CD4-positive, alpha-beta T cell (primary cell): ENCODE results near the gene NEK4. TPM values are rescaled to one million over a fixed set of nuclear protein-coding genes. Genes with fewer than 3 reads are reported as not detected.

ENCODE experiments used
- ATAC-seq: fragments of 200-7000 bp; cut with Tn5 transposase; one replicate; pipeline ENCODE4 v1.10.0; 2022; ENCODE audit warnings: mild to moderate bottlenecking; ENCODE audit not compliant: poor library complexity
- CTCF ChIA-PET: fragments of 350-600 bp; sonication (Branson Sonifier 250); formaldehyde crosslinking; loops from one replicate; lab custom pipeline; 2021; ENCODE audit warnings: antibody characterized with exemption, inconsistent platforms; lab: Charles Lee
- POLR2A ChIA-PET: fragments of 350-600 bp; sonication (Branson Sonifier 250); formaldehyde crosslinking; loops from one replicate; lab custom pipeline; 2021; ENCODE audit warnings: antibody characterized with exemption, inconsistent platforms; lab: Charles Lee
- DNase-seq, 14 experiments: peaks; one replicate each; pipeline ENCODE4 v3.0.0-alpha.2; 2013 to 2020; ENCODE audit warnings: mixed read lengths in 2 of 14
- H3K27ac ChIP-seq, 2 donors: one replicate each; pipeline versions ENCODE4 v1.5.1 to v1.7.0; 2013; ENCODE audit warnings: low read length in 2 of 2, low read depth in 1 of 2, mild to moderate bottlenecking in 1 of 2
- H3K27me3 ChIP-seq, 2 experiments: 1 replicate in 1 of 2; 2 replicates in 1 of 2; pipeline versions ENCODE4 v1.6.1 to v1.7.0; 2013; ENCODE audit warnings: low read length in 2 of 2, control low read depth in 1 of 2, mild to moderate bottlenecking in 1 of 2, moderate library complexity in 1 of 2; ENCODE audit not compliant: insufficient read depth in 2 of 2, control insufficient read depth in 1 of 2
- H3K36me3 ChIP-seq: one replicate; pipeline ENCODE4 v1.6.1; 2013; ENCODE audit warnings: low read length, control low read depth; ENCODE audit not compliant: insufficient read depth
- H3K4me1 ChIP-seq: one replicate; pipeline ENCODE4 v1.6.1; 2013; ENCODE audit warnings: low read length, control low read depth; ENCODE audit not compliant: insufficient read depth
- H3K4me3 ChIP-seq: one replicate; pipeline ENCODE4 v1.5.1; 2013; ENCODE audit warnings: mild to moderate bottlenecking, low read length, moderate library complexity
- H3K9me3 ChIP-seq, 2 experiments: 1 replicate in 1 of 2; 2 replicates in 1 of 2; pipeline versions ENCODE4 v1.6.1 to v1.7.0; 2013; ENCODE audit warnings: low read length in 2 of 2, mild to moderate bottlenecking in 2 of 2, control low read depth in 1 of 2, moderate library complexity in 1 of 2; ENCODE audit not compliant: control insufficient read depth in 1 of 2, insufficient read depth in 1 of 2
- H3K27ac Mint-ChIP-seq: one replicate; pipeline ENCODE4 v1.8.0; 2020; ENCODE audit warnings: mixed read lengths
- H3K27me3 Mint-ChIP-seq: one replicate; pipeline ENCODE4 v1.8.0; 2021; ENCODE audit warnings: mixed read lengths
- H3K36me3 Mint-ChIP-seq: one replicate; pipeline ENCODE4 v1.8.0; 2021; ENCODE audit warnings: low read depth, mixed read lengths
- H3K4me1 Mint-ChIP-seq: one replicate; pipeline ENCODE4 v1.8.0; 2021; ENCODE audit warnings: low read depth, mixed read lengths
- H3K4me3 Mint-ChIP-seq: one replicate; pipeline ENCODE4 v1.8.0; 2020; ENCODE audit warnings: mild to moderate bottlenecking, mixed read lengths
- H3K9me3 Mint-ChIP-seq: one replicate; pipeline ENCODE4 v1.8.0; 2020; ENCODE audit warnings: mixed read lengths
- intact Hi-C, 2 experiments: fragments of 100-400 bp; cut with DNase I in 1 of 2; cut with micrococcal nuclease in 1 of 2; formaldehyde crosslinking; loops; one replicate each; pipeline versions ENCODE4 v1.15.1 to v1.9.0; 2023 to 2025; cut with DNase I, micrococcal nuclease
- total RNA-seq, 174 experiments: library from RNA in 2 of 174; stranded (reverse) in 2 of 174; gene quantifications; one replicate each; pipeline ENCODE4 v1.2.3 and lab custom pipeline; 2021 to 2026
- TF ChIP-seq, protein P1 (sequence below): fragments of 200-600 bp; IDR thresholded peaks from one replicate; pipeline ENCODE4 v1.8.0; 2022; ENCODE audit warnings: antibody characterized with exemption, mild to moderate bottlenecking

Gene NEK4
- total RNA-seq, 2 experiments from 2014 or later = 6.1 to 6.9 TPM

DNA sequence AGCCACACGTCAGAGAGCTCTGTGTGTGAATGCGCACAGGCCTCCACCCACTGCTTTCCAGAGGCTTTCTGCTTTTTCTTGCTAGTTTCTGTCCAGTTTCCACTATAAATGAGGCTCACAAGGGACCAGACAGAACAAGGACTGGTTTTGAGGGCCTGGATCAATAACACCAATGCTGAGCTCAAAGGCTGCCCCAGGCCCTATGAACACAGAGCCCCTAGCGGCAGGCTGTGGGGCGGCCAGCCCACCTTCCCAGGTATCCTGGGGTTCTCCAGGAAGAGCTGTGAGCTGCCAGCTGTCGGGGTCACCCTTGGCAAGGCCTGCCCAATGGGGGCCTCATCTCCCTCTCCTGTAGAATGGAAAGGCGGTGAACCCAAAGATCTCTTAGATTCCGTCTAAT lies 21.7 kb upstream of the NEK4 start:
- H3K36me3 Mint-ChIP-seq = no peaks in the 10 kb centered on the region
- H3K27me3 Mint-ChIP-seq = no peaks in the 10 kb centered on the region
- ChIA-PET POLR2A (no interaction called here), CTCF (no interaction called here)
- H3K27ac ChIP-seq = no peak overlapping the region
- no peaks in the 10 kb centered on the region for H3K27me3 ChIP-seq
- TF ChIP-seq, protein P1, sequence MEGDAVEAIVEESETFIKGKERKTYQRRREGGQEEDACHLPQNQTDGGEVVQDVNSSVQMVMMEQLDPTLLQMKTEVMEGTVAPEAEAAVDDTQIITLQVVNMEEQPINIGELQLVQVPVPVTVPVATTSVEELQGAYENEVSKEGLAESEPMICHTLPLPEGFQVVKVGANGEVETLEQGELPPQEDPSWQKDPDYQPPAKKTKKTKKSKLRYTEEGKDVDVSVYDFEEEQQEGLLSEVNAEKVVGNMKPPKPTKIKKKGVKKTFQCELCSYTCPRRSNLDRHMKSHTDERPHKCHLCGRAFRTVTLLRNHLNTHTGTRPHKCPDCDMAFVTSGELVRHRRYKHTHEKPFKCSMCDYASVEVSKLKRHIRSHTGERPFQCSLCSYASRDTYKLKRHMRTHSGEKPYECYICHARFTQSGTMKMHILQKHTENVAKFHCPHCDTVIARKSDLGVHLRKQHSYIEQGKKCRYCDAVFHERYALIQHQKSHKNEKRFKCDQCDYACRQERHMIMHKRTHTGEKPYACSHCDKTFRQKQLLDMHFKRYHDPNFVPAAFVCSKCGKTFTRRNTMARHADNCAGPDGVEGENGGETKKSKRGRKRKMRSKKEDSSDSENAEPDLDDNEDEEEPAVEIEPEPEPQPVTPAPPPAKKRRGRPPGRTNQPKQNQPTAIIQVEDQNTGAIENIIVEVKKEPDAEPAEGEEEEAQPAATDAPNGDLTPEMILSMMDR = no peak
- no peaks in the 10 kb centered on the region for H3K9me3 Mint-ChIP-seq
- no peak for ATAC-seq
- no peaks in the 10 kb centered on the region for H3K4me1 ChIP-seq
- no peaks in the 10 kb centered on the region for H3K4me1 Mint-ChIP-seq
- H3K36me3 ChIP-seq = no peaks in the 10 kb centered on the region
- intact Hi-C loops = no loop called here
- H3K9me3 ChIP-seq = no peaks in the 10 kb centered on the region
- no peak overlapping the region for H3K27ac Mint-ChIP-seq
- H3K4me3 Mint-ChIP-seq = no peak overlapping the region
- H3K4me3 ChIP-seq = no peak overlapping the region
- DNase-seq = no peak

DNA sequence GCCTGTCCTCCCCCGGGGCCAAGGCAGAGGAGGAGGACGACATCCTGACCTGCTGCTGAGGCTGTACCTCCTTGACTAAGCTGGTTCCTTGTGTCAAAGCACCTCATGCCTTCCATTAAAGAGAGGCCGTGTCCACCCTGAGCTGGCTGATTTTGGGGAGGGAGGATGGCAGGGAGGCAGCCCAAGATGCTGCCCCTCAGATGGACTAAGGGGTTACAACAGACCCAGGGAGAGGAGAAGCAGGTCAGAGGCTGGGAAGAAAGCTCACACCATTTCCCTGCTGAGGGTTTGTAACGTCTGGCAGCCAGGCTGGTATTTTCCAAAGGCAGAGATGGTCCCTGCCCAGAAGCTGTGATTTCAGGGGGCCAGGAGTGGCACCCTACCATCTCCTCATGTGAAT lies 21.2 kb upstream of the NEK4 start:
- H3K4me1 Mint-ChIP-seq = no peaks in the 10 kb centered on the region
- H3K4me3 ChIP-seq = no peak overlapping the region
- H3K9me3 Mint-ChIP-seq = no peaks in the 10 kb centered on the region
- TF ChIP-seq, protein P1 = no peak
- H3K27me3 ChIP-seq = no peaks in the 10 kb centered on the region
- no peak overlapping the region for H3K4me3 Mint-ChIP-seq
- H3K27ac Mint-ChIP-seq = no peak overlapping the region
- no peaks in the 10 kb centered on the region for H3K36me3 ChIP-seq
- ATAC-seq = no peak
- no peaks in the 10 kb centered on the region for H3K27me3 Mint-ChIP-seq
- H3K27ac ChIP-seq = no peak overlapping the region
- no peaks in the 10 kb centered on the region for H3K4me1 ChIP-seq
- CTCF ChIA-PET = no interaction called here
- DNase-seq = no peak
- POLR2A ChIA-PET = no interaction called here
- H3K36me3 Mint-ChIP-seq = no peaks in the 10 kb centered on the region
- no peaks in the 10 kb centered on the region for H3K9me3 ChIP-seq
- intact Hi-C loops = no loop called here

DNA sequence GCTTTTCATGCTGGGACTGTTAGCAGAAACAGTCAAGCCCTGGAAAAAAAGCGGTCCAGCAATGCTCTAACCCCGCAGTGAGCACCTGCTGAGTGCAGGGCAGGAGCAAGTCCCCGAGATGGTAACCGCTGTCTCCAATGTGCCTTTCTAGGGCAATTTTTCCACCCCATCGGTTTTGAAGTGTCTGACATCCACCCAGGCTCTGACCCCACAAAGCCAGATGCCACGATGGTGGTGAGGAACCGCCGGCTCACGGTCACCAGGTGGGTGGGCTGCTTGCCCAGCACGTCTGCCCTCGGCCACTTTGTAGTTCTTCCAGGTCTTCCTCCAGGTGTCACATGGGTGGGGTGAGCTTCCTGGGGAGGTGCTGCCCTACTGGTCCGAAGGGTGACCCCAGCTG lies 20.6 kb upstream of the NEK4 start:
- Mint-ChIP-seq H3K9me3 (no peaks in the 10 kb centered on the region), H3K4me1 (no peaks in the 10 kb centered on the region), H3K36me3 (no peaks in the 10 kb centered on the region), H3K27me3 (no peaks in the 10 kb centered on the region), H3K27ac (no peak overlapping the region), H3K4me3 (no peak overlapping the region)
- Histone ChIP-seq H3K4me3 (no peak overlapping the region), H3K27me3 (no peaks in the 10 kb centered on the region), H3K4me1 (no peaks in the 10 kb centered on the region), H3K36me3 (no peaks in the 10 kb centered on the region), H3K9me3 (no peaks in the 10 kb centered on the region), H3K27ac (no peak overlapping the region)
- ATAC-seq (no peak), DNase-seq (no peak)
- TF ChIP-seq, protein P1 = no peak
- ChIA-PET POLR2A (no interaction called here), CTCF (no interaction called here)
- intact Hi-C loops = no loop called here
